ENCODE measurements around the gene LKAAEAR1.

The LKAAEAR1 gene

DNA sequence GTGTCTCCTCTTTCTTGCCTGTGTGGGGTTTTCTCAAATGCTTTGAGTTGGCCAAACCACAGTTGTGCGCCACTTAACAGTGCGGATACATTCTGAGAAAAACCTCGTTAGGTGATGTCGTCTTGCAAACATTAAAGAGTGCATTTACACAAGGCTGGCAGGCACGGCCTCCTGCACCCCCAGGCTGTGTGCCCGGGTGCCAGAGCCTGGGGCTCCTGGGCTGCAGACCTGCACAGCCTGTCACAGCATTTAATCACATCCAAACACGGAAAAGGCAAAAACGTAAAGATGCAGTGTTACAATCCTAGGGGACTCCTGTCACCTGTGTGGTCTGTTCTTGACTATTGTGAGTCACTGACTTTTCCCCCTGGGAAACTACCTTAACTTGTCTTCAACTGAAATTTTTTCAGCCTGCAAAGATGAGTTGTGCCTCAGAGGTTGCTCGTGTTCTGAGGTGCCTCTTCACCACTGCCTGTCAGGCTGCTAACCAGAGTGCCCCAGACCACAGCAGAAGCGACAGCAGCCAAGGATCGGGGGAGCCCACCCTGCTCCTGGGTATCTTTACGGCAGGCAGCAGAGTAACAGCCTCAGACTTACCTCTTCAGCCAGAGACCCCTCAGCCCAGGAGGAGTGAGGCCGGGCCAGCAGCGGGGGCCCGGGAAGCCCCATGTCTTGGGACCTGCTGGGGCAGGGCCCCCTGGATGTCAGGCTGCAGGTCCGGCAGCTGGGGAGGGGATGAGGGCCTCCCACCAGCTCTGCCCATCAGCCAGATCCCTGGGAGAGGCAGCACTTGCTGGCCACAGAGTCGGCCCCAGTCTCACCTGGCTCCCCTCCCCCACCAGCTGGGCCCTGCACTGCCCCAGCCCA is 48.9 kb downstream of the LKAAEAR1 start:
- DNase-seq (ENCODE audit: low read depth), result no peak
- no peak for TF ChIP-seq CTCF (IDR thresholded peaks at IDR 0.05; ENCODE audit: control insufficient read depth, insufficient read depth, low read depth, low read length, missing control alignments)
- H3K4me3 ChIP-seq (ENCODE audit: control insufficient read depth, low read depth, low read length), result no peak overlapping the region

DNA sequence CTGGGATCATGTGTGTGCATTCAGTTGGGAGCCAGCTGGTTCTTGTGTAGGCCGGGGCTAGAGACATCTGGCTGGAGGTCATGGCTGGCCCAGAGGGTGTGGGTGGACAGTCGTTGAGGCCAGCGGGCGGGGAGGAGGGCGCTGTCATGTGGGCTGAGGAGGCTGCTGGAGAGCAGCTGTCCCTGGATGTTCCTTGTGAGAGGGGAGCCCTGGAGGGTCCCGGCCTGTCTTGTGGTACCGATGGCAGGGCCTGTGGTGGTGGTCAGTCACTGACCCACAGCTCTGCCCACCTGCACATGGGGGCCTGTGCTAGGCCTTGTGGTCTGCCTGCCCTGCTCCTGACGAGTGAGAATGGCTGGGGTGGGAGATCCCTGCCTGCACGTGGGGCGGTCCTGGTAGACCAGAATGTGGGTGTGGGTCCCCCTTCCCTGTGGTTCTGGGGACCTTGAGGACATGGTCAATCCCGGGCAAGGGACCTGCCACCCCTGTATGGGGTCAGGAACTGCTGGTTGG is 50.2 kb downstream of the LKAAEAR1 start:
- H3K4me3 ChIP-seq (ENCODE audit: control insufficient read depth, low read depth, low read length), result no peak overlapping the region
- no peak for TF ChIP-seq CTCF (IDR thresholded peaks at IDR 0.05; ENCODE audit: control insufficient read depth, insufficient read depth, low read depth, low read length, missing control alignments)
- DNase-seq (ENCODE audit: low read depth), result no peak
